Measurements from ENCODE around the gene AASS.

GRCh38 chr7:122068999-122069398 lies 75.0 kb downstream of the AASS start:
- TF ChIP-seq, protein P1, sequence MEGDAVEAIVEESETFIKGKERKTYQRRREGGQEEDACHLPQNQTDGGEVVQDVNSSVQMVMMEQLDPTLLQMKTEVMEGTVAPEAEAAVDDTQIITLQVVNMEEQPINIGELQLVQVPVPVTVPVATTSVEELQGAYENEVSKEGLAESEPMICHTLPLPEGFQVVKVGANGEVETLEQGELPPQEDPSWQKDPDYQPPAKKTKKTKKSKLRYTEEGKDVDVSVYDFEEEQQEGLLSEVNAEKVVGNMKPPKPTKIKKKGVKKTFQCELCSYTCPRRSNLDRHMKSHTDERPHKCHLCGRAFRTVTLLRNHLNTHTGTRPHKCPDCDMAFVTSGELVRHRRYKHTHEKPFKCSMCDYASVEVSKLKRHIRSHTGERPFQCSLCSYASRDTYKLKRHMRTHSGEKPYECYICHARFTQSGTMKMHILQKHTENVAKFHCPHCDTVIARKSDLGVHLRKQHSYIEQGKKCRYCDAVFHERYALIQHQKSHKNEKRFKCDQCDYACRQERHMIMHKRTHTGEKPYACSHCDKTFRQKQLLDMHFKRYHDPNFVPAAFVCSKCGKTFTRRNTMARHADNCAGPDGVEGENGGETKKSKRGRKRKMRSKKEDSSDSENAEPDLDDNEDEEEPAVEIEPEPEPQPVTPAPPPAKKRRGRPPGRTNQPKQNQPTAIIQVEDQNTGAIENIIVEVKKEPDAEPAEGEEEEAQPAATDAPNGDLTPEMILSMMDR (IDR thresholded peaks at IDR 0.05): no peak
- TF ChIP-seq POLR2A (IDR thresholded peaks at IDR 0.05): no peak
